ENCODE results near the gene UBFD1. TPM values are rescaled to one million over a fixed set of nuclear protein-coding genes. Genes with fewer than 3 reads are reported as not detected.
A peak's percentile ranks its signal among the peaks of the same experiment; 100 is the strongest.

Gene UBFD1
- total and polyA plus RNA-seq, 11 donors = 17.9 to 116 (median 49.9) TPM

DNA sequence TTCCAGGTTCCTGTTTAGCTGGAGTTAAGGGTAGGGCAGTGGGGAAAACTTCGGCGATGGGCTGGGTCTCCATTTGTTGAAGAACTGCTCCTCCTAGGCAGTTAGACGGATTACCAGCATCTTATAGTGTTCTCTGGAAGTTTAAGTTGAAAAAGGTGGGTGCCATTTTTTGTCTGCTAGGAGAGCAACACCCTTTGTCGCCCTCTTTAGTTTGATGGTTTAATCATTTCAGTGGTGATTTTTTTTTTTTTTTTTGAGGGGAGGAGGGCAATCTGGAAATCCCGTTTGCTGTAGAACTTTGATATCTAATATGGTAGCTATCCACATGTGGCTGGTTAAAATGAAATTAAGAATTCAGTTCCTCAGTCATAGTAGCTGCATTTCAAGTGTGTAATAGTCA, 4.1 kb downstream of the UBFD1 start:
- 74 to 83% (median 82%) methylated on average over 5 of the region's 5 CpGs for WGBS, 4 donors
- H3K9me3 ChIP-seq = no peaks in the 10 kb centered on the region
- H3K27me3 ChIP-seq = no peaks in the 10 kb centered on the region
- intact Hi-C loops (cut with DNase I) = no loop called here
- no peak for TF ChIP-seq POLR2A (IDR thresholded peaks at IDR 0.05)
- no peak for TF ChIP-seq CTCF (IDR thresholded peaks at IDR 0.05)
- ATAC-seq (no peak), DNase-seq (no peak)
- H3K36me3 ChIP-seq = peaks cover 0 to 78% (median 75%) of the 10 kb centered on the region in 9 donors
- peaks cover 9 to 54% (median 31%) of the 10 kb centered on the region in 12 donors for H3K4me1 ChIP-seq
- no peak overlapping the region for H3K4me3 ChIP-seq
- no peak overlapping the region for H3K27ac ChIP-seq

GRCh38 chr16:23562505-23562904, 5.0 kb downstream of the UBFD1 start:
- DNase-seq = no peak
- TF ChIP-seq CTCF (IDR thresholded peaks at IDR 0.05) (no peak), POLR2A (IDR thresholded peaks at IDR 0.05) (no peak)
- no peak for ATAC-seq
- no peak overlapping the region for H3K4me3 ChIP-seq
- WGBS, 4 donors = 91 to 96% (median 94%) methylated on average over 13 of the region's 13 CpGs
- intact Hi-C loops (cut with DNase I) = no loop called here
- H3K27me3 ChIP-seq = no peaks in the 10 kb centered on the region
- H3K36me3 ChIP-seq = peaks cover 0 to 87% (median 84%) of the 10 kb centered on the region in 9 donors
- no peaks in the 10 kb centered on the region for H3K9me3 ChIP-seq
- no peak overlapping the region for H3K27ac ChIP-seq
- peaks cover 7 to 50% (median 29%) of the 10 kb centered on the region in 12 donors for H3K4me1 ChIP-seq

GRCh38 chr16:23563186-23563585, 5.7 kb downstream of the UBFD1 start:
- DNase-seq (no peak), ATAC-seq (no peak)
- no peak overlapping the region for H3K27ac ChIP-seq
- no peaks in the 10 kb centered on the region for H3K9me3 ChIP-seq
- no peak overlapping the region for H3K4me3 ChIP-seq
- H3K4me1 ChIP-seq = peaks cover 7 to 48% (median 29%) of the 10 kb centered on the region in 12 donors
- WGBS, 4 donors = 83 to 90% (median 88%) methylated on average over 6 of the region's 6 CpGs
- no peaks in the 10 kb centered on the region for H3K27me3 ChIP-seq
- TF ChIP-seq POLR2A (IDR thresholded peaks at IDR 0.05) (no peak), CTCF (IDR thresholded peaks at IDR 0.05) (no peak)
- H3K36me3 ChIP-seq = peaks cover 0 to 94% (median 91%) of the 10 kb centered on the region in 9 donors
- intact Hi-C loops (cut with DNase I) = no loop called here

- TF ChIP-seq CTCF (IDR thresholded peaks at IDR 0.05) (no peak), POLR2A (IDR thresholded peaks at IDR 0.05) (no peak)
- peak in 4 of 5 donors; percentile 51 to 88 (median 72) for DNase-seq
- 58 to 72% (median 68%) methylated on average over 9 of the region's 9 CpGs for WGBS, 4 donors
- Histone ChIP-seq H3K27me3 (no peaks in the 10 kb centered on the region), H3K4me3 (no peak overlapping the region), H3K4me1 (peaks cover 0 to 32% (median 16%) of the 10 kb centered on the region in 12 donors), H3K36me3 (peaks cover 0 to 100% (median 100%) of the 10 kb centered on the region in 9 donors), H3K27ac (peak overlapping the region; percentile 14 to 74 (median 60)), H3K9me3 (no peaks in the 10 kb centered on the region)
- ATAC-seq = peak; percentile 83 to 87 (median 85)
- intact Hi-C loops (cut with DNase I) = no loop called here
These were observed 7.2 kb downstream of the UBFD1 start for GRCh38 chr16:23564575-23565363.
